IPS-20b (cell line): ENCODE data around the gene RAP1A.
"Not testable (repeated sequence)": the region's sequence is repeated elsewhere in the genome, so short reads cannot be mapped to it uniquely, and the experiment has no call there.

Experiments used
- H3K27ac ChIP-seq: one replicate; pipeline ENCODE4 v1.5.1; 2013; ENCODE audit warnings: low read length
- H3K27me3 ChIP-seq: 2 replicates; pipeline ENCODE4 v1.6.1; 2013; ENCODE audit warnings: mild to moderate bottlenecking, low read length, inconsistent platforms; ENCODE audit not compliant: insufficient read depth
- H3K36me3 ChIP-seq: 2 replicates; pipeline ENCODE4 v1.6.1; 2013; ENCODE audit warnings: low read depth, mild to moderate bottlenecking, inconsistent platforms, low read length, moderate library complexity; ENCODE audit not compliant: insufficient read depth
- H3K4me1 ChIP-seq: 2 replicates; pipeline ENCODE4 v1.6.1; 2013; ENCODE audit warnings: mild to moderate bottlenecking, control low read depth, inconsistent platforms, low read length, moderate library complexity; ENCODE audit not compliant: insufficient read depth
- H3K4me3 ChIP-seq: 2 replicates; pipeline ENCODE4 v1.5.1; 2013; ENCODE audit warnings: mild to moderate bottlenecking, low read length, inconsistent platforms
- H3K9ac ChIP-seq: 2 replicates; pipeline ENCODE4 v1.6.1; 2013; ENCODE audit warnings: low read depth, mild to moderate bottlenecking, inconsistent platforms, low read length, moderate library complexity
- H3K9me3 ChIP-seq: 2 replicates; pipeline ENCODE4 v1.6.1; 2013; ENCODE audit warnings: mild to moderate bottlenecking, low read depth, low read length, inconsistent platforms; ENCODE audit not compliant: insufficient read depth

Gene RAP1A

DNA sequence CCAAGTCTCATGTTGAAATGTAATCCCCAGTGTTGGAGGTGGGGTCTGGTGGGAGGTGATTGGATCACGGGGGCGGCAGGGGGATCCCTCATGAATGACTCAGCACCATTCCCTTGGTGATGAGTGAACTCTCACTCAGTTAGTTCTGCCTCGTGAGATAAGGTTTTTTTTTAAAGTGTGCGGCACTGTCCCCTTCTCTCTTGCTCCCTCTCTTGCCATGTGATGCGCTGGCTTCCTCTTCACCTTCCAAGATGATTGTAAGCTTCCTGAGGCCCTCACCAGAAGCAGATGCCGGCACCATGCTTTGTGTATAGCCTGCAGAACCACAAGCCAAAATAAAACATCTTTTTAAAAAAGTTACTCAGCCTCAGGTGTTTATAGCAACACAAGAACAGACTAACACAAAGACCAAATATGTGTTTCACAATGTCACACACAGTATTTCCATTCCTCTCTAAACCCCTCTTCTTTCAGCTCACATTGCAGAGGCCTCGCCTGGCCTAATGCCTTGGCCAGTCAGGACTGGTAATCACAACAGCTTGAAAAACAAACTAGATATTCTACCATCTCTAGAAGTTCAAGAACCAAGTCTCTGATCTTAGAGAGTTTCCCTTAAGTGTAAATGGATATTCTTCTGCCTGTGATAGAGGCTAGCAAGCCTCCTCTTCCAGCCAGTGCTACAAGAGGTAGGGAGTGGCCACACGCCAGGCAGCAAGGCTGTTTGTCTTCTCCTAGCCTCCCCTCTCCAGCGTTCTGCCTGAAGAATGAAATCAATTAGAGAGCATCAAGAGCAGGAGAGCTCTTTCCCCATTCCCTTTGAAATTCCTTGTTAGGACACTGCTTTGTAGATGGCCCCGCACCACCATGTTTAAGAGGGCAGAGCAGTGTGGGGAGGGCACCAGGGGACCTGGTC lies 19.6 kb upstream of the RAP1A start:
- Histone ChIP-seq H3K27ac (no peak overlapping the region), H3K4me3 (no peak overlapping the region), H3K27me3 (no peaks in the 10 kb centered on the region), H3K9me3 (no peaks in the 10 kb centered on the region), H3K9ac (no peak overlapping the region), H3K36me3 (no peaks in the 10 kb centered on the region), H3K4me1 (no peaks in the 10 kb centered on the region)

DNA sequence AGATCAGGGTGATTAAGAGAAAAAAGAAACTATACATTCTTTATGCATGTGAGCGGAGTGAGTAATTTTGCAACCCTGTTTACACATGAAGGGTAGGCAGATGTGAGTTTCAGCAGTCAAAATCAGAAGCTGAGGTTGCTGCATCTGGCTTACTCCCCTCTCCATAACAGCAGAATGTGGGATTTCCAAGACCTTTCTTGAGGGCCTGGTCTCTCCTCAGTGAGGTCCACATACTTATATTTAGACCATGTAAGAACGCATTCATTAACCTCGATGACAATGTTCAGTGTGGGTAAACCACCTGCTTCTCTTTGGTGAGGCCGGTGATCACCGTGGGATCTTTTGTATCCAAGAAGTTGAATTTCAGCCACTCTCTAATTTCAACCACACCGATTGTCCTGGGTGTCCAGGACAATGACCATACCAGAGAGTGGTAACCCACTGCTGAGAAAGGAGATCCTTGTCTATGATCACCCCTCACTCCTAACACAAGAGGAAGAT lies 18.7 kb upstream of the RAP1A start:
- no peaks in the 10 kb centered on the region for H3K9me3 ChIP-seq
- H3K27me3 ChIP-seq: no peaks in the 10 kb centered on the region
- H3K4me3 ChIP-seq: no peak overlapping the region
- no peak overlapping the region for H3K9ac ChIP-seq
- no peaks in the 10 kb centered on the region for H3K4me1 ChIP-seq
- no peak overlapping the region for H3K27ac ChIP-seq
- no peaks in the 10 kb centered on the region for H3K36me3 ChIP-seq

DNA sequence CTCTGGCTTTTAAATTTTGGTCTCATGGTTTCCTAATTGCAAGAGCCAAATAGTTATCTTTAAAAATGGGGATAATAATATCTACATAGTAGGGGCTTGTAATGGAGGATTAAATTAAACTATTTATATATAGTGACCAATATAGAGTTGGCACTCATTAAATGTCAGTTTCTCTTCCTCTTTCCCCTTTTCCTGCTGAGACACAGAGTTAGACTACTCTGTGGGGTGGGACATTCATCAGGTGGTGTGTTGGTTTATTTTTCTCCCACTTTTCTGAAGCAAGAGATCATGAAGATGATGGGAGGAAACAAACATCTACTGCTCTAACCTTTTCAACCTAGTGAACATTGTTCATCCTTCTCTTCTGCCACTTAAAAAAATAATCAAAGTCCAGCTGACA lies 17.3 kb upstream of the RAP1A start:
- H3K27me3 ChIP-seq: no peaks in the 10 kb centered on the region
- H3K27ac ChIP-seq: no peak overlapping the region
- no peak overlapping the region for H3K9ac ChIP-seq
- no peaks in the 10 kb centered on the region for H3K36me3 ChIP-seq
- no peaks in the 10 kb centered on the region for H3K4me1 ChIP-seq
- H3K9me3 ChIP-seq: no peaks in the 10 kb centered on the region
- no peak overlapping the region for H3K4me3 ChIP-seq

DNA sequence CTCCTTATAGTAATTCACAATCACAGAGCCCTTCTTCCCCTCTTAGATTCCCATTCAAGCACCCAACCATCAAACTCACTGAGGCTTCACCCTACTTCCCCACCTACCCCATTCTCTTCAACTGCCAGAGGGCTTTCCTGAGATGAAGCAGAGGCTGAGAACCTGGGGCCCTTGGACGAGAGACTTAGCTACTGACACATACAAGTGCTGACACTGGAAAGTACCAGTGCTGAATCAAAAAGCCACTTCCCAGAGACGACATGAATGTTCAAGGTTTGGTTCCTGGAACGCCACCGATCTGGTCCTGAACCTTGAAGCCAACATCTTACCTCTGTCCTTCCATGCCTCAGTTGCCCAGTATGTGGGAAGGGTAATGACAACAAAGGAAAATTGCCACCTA lies 16.6 kb upstream of the RAP1A start:
- no peak overlapping the region for H3K27ac ChIP-seq
- H3K36me3 ChIP-seq: no peaks in the 10 kb centered on the region
- H3K4me1 ChIP-seq: no peaks in the 10 kb centered on the region
- H3K9me3 ChIP-seq: no peaks in the 10 kb centered on the region
- H3K27me3 ChIP-seq: no peaks in the 10 kb centered on the region
- no peak overlapping the region for H3K4me3 ChIP-seq
- no peak overlapping the region for H3K9ac ChIP-seq

DNA sequence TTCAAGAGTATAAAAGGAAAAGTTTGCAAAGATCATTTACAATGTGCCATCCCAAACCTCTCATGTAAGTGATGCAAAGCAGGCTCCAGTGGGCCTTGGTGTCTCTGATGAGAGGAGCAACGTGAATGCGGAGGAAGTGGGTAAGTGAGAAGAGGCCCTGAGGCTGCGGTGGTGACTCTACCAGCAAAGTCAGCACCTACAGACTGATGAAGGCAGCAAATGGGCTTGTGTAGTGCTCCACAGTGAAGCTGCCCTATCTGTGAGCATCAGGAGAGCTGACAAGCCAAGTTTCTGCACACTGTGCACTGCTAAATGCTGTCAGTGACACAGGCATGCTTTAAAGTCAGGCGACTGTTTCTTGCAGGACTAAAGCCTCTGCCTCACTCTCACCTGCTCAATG lies 15.6 kb upstream of the RAP1A start:
- Histone ChIP-seq H3K27ac (no peak overlapping the region), H3K4me3 (no peak overlapping the region), H3K36me3 (no peaks in the 10 kb centered on the region), H3K9me3 (no peaks in the 10 kb centered on the region; the same call in 1 of the 2 replicates), H3K27me3 (no peaks in the 10 kb centered on the region), H3K4me1 (no peaks in the 10 kb centered on the region), H3K9ac (no peak overlapping the region)

DNA sequence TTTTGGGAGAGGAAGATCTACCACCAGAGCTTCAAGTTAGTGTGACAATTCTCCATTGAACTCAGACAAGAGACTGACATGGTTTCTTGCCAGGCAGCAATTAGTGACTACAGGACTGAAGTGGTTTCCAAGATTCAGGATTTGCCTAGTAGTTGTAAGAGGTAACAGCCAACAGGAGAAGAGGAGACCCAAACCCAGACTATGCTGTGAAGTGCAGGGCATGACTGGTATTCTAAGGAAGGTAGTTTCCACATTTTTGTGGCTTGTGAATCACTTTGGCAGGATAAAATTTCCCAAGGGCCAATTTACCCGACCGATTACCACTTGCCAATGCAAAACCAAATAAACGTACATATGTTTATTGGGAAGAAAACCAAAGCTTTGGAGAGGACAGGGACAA lies 14.7 kb upstream of the RAP1A start:
- H3K9me3 ChIP-seq: no peaks in the 10 kb centered on the region; the same call in 1 of the 2 replicates
- no peaks in the 10 kb centered on the region for H3K36me3 ChIP-seq
- no peaks in the 10 kb centered on the region for H3K4me1 ChIP-seq
- H3K27ac ChIP-seq: no peak overlapping the region
- no peak overlapping the region for H3K9ac ChIP-seq
- H3K4me3 ChIP-seq: no peak overlapping the region
- no peaks in the 10 kb centered on the region for H3K27me3 ChIP-seq

DNA sequence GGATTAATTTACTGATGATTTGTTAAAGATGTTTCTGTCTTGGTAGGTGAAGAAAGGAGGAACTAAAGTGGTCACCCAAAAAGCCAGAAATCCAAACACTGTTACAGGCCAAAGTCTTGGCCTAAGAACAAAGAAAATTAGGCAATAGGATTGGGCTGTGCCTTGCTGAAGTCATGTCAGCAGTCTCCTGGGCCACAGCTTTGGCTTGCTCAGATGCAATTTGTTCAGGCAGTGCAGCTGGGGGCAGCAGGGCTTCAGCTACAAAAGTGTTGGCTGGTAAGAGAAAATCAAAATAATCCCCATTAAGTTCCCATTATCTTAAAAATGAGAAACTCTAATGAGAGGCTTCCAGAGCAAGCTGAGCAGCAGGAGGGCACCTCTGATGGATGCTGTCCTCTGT lies 14.0 kb upstream of the RAP1A start:
- no peaks in the 10 kb centered on the region for H3K36me3 ChIP-seq
- no peaks in the 10 kb centered on the region for H3K4me1 ChIP-seq
- no peaks in the 10 kb centered on the region; the same call in 1 of the 2 replicates for H3K9me3 ChIP-seq
- no peak overlapping the region for H3K9ac ChIP-seq
- no peak overlapping the region for H3K4me3 ChIP-seq
- H3K27ac ChIP-seq: no peak overlapping the region
- H3K27me3 ChIP-seq: no peaks in the 10 kb centered on the region

DNA sequence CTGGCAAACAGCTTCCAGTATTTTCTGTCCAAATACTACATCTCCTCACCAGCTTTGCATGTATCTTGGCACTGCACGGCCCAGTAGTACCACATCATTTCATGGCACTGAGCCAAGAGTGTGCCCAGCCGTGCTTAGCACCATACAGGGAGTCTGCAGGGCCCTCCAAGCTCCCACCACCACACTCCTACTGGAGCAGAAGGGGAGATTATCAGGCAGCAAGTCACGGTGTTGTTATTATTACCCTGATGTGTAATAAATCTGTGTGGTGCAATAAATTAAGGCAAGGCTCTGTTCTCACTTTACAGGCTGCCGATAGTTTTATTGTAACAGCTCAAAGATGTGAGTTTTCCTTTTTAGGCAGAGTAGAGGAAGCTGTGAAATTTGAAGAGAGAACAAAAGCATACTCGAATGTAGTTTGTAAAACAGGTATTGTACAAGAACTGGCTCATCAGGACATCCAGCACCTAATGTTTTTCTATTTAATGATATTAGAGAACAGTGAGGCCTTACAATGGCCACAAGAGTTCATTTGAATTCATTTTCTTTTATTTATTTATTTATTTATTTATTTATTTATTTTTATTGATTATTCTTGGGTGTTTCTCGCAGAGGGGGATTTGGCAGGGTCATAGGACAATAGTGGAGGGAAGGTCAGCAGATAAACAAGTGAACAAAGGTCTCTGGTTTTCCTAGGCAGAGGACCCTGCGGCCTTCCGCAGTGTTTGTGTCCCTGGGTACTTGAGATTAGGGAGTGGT lies 13.0 kb upstream of the RAP1A start:
- not testable (repeated sequence) for H3K4me1 ChIP-seq, H3K9ac ChIP-seq, H3K27me3 ChIP-seq, H3K36me3 ChIP-seq, H3K27ac ChIP-seq, H3K4me3 ChIP-seq, H3K9me3 ChIP-seq

DNA sequence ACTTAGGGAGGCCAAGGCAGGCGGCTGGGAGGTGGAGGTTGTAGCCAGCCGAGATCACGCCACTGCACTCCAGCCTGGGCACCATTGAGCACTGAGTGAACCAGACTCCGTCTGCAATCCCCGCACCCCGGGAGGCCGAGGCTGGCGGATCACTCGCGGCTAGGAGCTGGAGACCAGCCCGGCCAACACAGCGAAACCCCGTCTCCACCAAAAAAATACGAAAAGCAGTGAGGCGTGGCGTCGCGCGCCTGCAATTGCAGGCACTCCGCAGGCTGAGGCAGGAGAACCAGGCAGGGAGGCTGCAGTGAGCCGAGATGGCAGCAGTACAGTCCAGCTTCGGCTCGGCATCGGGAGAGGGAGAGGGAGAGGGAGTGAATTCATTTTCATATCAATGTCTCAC lies 11.1 kb upstream of the RAP1A start:
- not testable (repeated sequence) for H3K9ac ChIP-seq, H3K27ac ChIP-seq, H3K36me3 ChIP-seq, H3K27me3 ChIP-seq, H3K4me3 ChIP-seq, H3K4me1 ChIP-seq, H3K9me3 ChIP-seq

DNA sequence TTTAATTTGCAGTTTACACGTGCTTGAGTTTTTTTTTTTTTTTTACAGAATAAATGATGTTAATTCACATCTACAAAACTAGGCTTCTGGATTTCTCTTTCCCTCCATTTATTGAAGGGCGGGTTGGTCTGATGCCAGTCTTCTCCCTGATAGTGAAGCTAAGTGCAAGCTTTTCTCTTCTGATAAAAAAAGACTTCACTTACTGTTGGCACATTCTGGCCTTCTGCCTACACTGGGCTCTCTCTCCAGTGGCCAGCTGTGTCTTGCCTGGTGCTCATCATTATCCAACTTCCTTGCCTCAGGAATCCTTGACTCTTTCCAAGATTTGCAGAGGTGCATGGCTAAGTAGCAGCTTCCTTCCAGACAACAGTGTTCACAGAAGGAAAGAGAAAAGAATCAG lies 7.6 kb upstream of the RAP1A start:
- Histone ChIP-seq H3K27me3 (no peaks in the 10 kb centered on the region), H3K4me3 (no peak overlapping the region), H3K9me3 (no peaks in the 10 kb centered on the region; the same call in 1 of the 2 replicates), H3K27ac (no peak overlapping the region), H3K4me1 (no peaks in the 10 kb centered on the region), H3K36me3 (no peaks in the 10 kb centered on the region), H3K9ac (no peak overlapping the region)

DNA sequence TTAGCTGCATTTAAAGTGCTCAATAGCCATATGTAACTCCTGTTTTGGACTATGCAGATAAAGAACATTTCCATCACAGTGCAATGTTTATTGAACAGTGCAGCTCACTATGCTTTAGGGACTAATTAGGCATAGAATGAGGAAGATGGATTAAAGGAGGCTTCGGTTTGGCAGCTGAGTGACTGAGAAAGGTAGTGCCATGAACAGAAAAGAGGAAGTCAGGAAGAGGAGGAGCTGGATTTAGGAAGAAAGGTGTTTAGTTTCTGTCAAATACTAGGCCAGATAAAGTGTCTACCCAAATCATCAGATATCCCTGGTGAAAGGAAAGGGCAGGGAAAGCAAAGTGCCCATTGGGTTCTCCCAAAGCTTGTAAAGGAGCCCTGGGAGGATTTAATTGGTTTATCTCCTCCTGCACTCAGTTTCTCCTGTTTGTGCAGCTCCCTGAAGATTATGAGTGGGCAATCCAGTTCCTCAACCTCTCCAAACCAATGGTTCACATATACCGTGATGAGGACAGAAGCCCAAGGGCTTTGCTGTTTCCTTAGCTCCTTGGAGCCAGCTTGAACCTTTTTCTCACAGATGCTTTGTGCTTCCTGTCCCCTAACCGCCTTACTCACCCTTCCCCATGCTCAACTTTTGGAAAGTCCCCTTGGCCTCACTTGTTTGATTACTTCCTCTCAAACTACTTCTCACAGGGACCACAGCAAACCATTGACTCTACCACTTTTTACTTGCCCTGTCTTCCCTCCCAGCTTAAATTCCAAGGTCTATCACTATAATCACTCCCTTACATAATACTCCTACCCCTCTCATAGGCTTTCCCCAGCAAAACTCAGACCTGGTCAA lies 3.5 kb upstream of the RAP1A start:
- no peaks in the 10 kb centered on the region for H3K27me3 ChIP-seq
- no peak overlapping the region for H3K27ac ChIP-seq

More for the DNA sequence above, 3.5 kb upstream of the RAP1A start:
- no peak overlapping the region for H3K4me3 ChIP-seq
- H3K9ac ChIP-seq: no peak overlapping the region
- H3K4me1 ChIP-seq: peaks cover 4% of the 10 kb centered on the region; the same call in 1 of the 2 replicates
- no peaks in the 10 kb centered on the region for H3K36me3 ChIP-seq
- no peaks in the 10 kb centered on the region for H3K9me3 ChIP-seq
